GM18505 (cell line): ENCODE data around the gene TBX20.
"Not testable (repeated sequence)": the region's sequence is repeated elsewhere in the genome, so short reads cannot be mapped to it uniquely, and the experiment has no call there.

Source experiments
- ATAC-seq: cut with Tn5 transposase; IDR thresholded peaks from one replicate; pipeline ENCODE4 v1.9.1; 2021; ENCODE audit not compliant: unreplicated experiment
- POLR2A ChIP-seq: IDR thresholded peaks from 4 replicates; pipeline ENCODE4 v1.6.1; 2011; ENCODE audit warnings: borderline replicate concordance; ENCODE audit not compliant: insufficient read depth, insufficient read length; ENCODE audit errors: extremely low read depth

The TBX20 gene

DNA sequence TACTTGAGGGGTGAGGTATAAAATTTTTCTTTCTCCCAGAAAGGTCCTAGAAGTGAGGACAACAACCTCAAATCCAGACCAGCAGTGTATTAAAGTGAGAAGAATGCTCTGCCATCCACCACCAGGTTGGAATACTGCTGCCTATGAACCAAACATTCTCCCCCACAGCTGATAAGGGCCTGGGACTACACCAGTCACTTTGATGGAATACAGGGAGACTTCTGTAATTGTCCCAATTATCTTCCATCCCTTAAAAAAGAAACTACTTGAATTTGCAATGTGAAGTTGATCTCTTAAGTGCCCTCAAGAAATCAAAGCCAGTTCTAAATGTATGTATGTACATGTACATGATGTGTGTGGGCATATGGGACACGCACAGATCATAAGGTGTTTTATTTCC is 3.0 kb downstream of the TBX20 start:
- ATAC-seq: no peak
- no peak for TF ChIP-seq POLR2A

DNA sequence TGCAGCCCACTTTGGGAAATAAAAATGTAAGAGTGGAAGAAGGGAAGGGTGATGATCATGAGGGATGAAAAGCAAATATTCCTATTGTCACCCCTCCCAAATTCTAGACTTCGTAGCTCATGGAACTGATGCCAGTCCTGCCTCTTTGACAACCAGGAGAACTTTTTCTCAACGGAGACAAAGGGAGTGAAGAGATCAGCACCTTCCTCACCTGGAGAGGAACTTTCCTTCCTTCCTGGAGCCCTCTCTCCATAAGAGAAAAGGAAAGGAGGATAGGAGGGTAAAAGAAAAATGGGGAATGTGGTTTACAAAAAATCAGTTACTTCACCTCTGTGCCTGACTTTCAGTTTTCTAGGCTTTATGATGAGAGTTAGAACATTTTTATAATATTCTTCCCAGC is 3.4 kb downstream of the TBX20 start:
- no peak for ATAC-seq
- no peak for TF ChIP-seq POLR2A

DNA sequence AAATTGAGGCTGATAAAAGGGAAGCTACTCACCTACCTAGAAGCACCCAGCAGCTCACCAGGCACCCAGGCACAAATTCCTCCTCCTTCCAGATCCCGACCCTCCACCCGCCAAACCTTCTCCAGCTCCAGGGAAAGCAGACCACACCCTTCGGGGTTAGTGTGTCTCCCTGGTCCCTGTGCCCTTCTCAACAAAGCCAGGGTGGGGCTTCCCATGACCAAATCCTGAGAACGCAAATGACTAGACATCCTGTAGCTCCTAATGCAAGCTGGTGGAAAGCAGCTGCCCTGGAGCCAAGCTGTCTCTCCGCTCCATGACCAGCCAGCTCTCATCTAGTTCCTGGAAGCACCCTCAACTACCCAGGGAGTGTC is 4.4 kb downstream of the TBX20 start:
- ATAC-seq: no peak
- no peak for TF ChIP-seq POLR2A

DNA sequence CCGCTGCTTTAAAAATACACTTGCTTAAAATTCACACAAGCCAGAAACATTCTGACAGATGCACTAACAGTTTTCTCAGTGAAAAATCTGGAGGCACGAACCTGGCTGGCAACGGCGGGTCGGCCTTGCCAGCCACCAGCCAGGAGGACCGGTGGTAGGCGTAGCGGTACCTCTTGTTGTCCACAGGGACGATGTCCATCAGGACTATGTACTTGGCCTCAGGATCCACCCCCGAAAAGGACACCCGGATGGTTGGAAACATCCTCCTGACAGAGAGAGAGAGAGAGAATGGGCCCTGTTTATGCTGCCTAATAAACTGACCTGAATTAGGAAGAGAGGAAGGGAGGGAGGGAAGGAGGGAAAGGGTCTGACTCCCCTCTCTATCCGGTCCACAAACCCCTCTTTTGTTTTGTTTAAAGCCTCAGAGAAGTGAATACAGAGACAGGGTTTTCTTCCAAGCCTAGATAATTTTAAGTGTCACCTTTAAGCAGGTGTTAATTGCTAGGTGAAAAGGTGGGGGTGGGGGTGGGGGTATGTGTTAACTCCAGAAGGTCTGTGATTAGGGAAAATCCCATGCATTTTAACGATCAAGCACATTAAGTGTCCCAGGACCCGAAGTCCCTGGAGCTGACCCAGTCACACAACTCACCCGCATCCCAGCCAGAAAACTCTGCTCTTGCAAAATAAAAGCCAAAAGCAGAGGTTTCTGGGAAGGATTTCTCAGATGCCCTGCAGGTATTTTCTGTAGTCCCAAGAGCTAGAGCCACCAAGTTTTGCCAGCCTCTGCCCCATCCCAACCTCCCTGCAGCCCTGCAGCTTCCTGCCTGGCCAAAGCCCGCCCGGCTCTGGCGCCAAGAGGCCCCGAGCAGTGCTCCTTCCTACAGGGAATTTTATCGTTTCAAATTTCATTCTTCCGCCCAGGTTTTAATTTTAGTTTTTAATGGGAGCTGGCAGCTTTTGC is 5.0 kb downstream of the TBX20 start:
- ATAC-seq: no peak
- TF ChIP-seq POLR2A: no peak

DNA sequence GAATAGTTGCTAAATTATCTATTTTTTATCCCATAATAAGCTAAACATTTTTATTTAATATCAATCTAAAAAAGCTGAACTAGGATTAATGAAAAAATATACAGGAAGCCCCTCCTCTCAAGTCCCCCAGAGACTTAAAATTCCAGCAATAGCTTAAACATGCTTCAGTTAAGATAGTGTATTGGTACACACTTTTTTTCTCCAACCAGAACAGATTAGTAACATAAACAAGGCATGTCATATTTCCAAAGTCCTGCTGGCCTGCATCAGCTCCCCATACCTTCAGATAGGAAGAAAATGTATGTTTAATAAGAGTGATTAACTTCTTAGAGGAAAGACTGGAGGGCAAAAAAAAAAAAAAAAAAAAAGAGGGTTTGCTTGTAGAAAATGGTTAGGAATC is 7.1 kb downstream of the TBX20 start:
- no peak for ATAC-seq
- no peak for TF ChIP-seq POLR2A

DNA sequence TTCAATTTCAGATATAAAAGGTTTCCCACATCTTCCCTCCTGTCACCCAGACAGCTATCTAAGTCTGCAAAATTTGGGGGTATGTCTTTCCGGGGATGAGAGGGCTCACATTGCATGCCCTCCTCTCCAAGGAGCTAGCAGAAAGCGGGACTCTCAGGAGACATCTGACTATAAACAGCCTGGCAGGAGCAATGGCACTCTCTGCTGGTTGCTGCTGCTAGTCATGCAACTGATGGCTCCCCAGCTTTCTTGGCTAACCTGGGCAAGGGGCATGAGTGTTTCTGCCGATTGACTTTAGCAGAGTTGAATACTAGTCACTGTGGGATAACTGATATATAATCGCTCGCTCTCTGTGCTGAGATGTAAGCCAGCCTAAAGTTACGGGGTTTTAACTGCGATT is 12.0 kb downstream of the TBX20 start:
- no peak for TF ChIP-seq POLR2A
- ATAC-seq: no peak

DNA sequence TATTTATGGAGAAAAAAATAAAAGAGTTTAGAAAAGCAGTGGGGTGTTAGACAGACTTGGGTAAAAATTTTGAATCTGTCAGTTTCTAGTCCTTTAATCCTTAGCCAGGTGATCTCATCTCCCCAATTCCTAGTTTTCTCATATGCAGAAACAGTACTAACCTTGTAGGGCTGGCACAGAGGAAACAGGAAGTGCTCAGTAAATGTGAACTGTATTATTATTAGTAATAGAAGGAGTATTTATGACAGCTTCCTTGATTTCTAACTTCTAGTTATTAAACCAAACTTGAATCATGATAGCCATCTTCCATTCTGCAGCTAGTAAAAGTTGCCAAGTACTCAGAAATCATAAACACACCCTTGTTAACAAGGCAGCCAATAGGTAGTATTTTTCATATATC is 12.5 kb downstream of the TBX20 start:
- no peak for ATAC-seq
- no peak for TF ChIP-seq POLR2A

DNA sequence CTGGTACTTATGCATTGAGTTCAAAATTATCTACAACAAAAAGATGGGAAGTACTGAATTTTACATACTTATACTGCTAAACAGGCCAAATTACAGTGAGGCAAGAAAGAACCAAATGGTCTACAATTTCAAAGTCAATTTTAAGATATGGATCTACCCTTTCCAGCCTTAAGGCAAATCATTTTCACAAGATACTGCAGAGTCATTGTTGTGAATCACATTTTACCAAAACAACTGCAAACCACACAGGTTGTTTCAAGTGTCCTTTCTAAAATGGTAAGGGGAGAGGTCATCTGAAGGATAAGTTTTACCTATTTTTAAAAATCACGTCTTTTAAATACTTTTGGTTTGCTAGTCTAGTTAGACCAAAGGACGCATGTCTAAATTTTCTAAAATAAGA is 12.9 kb downstream of the TBX20 start:
- ATAC-seq: not testable (repeated sequence)

DNA sequence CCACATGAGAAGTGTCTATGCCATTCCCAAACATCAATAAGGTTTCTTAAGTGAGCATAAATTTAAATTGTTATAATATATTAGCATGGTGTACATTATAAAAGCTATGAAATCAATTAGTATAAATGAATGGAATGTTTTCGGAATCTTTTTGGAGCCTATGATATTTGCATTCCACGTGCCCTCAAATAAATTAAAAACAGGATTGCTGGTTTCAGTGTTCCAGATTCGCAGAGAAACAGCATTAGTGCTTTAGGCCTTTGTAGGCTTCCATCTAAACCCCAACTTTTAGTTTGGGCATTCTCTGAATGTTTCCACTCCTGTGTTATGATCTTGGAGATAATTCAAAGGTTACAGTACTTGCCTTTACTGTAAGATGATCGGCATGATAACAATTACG is 15.4 kb downstream of the TBX20 start:
- not testable (repeated sequence) for ATAC-seq

DNA sequence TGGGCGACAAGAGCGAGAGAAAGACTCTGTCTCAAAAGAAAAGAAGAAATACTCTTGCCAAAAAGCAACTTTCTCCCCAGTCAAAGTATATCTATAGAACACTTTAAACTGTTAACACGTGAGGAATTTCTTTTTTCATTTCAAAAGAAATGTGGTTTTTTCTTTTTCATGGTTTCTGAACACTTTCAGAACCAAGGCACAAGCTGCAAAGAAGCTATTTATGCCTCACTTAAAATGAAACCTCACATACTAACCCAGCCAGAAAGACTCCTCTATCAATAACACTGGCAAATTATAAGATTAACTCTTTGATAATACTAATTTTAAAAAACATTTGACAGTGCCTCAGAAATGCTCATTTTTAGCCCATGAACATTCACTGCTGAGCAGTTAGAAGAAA is 20.9 kb downstream of the TBX20 start:
- TF ChIP-seq POLR2A: no peak
- ATAC-seq: no peak

DNA sequence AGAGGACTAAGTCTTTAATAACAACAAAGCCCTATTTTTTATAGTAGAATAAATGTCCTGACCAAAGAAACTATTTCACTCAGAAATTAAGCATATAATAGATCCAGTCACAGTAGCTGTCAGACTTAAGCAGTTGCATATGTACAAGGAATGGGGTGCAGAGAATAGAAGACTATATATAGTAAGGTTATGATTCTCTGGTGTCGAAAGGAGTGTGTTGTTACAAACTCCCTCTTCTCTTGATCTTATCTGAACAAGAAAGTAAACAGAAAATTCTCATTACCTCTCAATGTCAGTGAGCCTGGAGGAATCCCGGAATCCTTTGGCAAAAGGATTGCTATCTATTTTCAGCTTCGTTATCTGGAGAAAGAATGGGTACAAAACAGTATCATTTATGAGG is 22.7 kb downstream of the TBX20 start:
- ATAC-seq: not testable (repeated sequence)

DNA sequence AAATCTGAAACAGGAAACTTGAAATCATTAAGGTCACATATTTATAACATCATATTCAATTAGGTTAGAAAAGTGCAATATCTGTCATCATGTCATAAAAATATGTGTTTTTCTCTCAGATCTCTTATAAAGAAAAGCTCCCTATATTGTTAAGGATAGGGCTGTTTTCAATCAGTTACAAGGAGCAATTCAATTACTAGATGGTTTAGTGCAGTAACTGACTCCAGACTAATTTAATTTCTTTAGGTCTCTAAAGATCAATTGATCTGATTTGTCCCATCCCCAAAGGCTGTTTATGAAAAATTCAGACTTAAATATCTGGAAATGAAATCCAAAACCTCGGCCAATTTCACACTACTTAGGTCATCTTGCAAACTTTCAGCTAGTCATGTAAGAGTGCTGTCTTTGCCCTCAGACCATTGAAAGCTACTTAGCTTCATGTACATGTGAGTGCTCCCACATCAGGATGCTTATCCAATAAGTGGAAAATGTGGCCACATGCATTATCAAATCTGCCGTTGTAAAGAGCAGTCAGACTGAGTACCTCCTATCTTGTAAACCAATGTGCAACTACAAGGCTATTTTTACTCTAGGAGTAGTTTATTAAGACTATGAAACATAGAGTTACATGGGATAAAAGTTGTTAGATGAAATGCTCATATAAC is 24.7 kb downstream of the TBX20 start:
- not testable (repeated sequence) for ATAC-seq

DNA sequence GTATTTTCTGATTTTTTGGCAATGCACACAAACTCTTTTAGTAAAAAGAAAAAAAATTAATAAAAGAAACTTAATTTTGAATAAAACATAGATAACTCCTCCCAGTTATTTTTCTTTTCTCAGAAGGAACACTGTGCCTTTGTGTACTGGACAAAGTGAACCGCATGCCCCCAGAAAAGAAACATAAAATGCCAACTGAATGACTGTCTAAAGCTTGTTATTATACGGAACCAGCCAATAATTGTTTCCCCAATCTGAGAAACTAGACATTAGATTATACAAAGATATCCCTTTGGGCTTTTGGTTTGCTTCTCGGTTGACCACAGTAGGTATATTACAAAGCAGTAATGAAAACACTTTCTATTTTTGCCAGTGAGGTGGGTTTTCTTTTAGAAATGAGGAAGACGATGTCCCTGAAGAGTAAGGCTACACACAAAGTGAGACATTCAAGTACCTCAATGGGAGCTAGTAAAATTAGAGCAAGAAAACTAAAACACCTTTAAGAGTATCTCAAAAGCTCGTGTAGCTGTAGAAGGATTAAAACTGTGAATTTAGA is 25.3 kb downstream of the TBX20 start:
- ATAC-seq: not testable (repeated sequence)

DNA sequence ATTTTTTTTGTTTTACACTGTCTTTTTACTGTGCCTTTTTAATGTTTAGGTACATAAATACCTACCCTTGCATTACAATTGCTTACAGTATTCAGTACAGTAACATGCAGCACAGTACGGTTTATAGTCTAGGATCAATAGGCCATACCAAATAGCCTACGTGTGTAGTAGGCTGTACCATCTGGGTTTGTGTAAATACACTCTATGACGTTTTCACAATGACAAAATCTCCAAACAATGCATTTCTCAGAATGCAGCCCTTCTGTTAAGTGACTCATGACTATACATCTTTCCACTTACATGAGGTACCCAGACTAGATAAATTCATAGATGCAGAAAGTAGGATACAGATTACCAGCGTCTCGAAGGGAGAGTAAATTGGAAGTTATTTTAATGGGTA is 26.5 kb downstream of the TBX20 start:
- not testable (repeated sequence) for ATAC-seq

DNA sequence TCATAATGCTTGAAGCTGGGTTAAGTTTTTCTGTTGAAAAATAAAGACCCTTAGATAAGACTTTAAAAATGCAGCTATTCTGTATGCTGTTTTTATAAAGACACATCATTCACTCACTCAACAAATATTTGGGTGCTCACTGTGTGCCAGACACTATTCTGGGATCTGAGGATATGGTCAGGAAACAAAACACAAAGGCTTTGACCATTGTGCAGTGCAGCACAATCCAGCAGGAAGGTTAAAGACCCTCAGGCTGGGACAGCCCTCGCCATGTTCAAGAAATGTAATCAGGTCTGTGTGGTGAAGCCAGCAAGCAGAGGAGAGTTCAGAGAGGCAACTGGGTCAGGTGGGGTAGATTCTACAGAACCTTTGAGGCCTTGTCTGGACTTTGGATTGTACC is 31.5 kb downstream of the TBX20 start:
- ATAC-seq: not testable (repeated sequence)

DNA sequence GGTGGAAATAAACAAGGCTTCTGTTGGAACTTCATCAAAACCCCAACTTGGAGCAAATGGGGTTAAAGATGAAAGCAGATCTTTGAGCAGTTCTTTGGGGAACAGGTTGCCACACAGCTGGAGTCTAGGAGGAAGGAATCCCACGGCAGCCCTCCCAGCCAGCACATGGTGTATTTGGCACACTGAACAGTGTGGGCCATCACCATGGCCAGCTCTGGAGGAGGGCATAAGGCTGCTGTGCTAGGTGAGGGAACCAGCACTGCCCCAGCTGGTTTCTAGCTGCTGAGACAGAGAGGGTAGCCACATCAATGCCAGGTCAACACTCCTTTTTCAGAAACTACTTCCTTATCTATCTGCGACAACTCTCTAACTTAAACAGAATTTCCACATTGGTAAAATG is 33.7 kb downstream of the TBX20 start:
- ATAC-seq: not testable (repeated sequence)

DNA sequence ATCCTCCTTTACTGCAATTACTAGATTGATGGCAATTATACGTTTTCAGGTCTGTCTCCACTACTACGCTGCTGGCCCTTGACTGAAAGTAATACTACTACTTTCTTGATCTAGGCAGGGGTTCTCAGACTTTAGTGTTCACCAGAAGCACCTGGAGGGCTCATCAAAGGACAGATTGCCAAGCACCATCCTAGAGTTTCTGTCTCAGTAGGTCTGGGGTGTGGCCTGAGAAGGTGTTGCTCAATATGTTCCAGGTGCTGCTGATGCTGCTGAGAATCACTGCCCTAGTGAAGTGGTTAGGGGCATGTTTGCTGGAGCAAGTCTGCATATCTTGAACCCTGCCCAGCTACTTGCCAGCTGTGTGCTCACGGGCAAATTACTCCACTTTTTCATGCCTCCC is 37.9 kb downstream of the TBX20 start:
- not testable (repeated sequence) for ATAC-seq

DNA sequence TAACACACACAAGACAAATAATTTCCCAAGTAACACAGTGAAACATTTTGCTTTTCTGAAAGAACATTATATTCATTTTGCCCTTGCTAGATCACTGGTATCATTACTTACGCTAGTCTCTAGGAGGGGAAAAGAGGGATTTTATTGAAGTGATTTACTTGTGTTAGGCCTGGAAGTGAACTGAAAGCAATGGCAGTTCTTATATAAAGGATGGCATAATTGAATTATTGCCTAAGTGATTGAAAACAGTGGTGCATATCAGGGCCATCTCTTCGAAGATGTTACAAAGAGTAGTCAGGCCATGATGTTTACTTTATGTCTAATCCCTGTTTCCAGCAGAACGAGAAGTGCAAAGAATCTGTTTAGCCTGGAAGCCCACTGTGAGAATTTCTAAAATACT is 38.8 kb downstream of the TBX20 start:
- ATAC-seq: not testable (repeated sequence)

DNA sequence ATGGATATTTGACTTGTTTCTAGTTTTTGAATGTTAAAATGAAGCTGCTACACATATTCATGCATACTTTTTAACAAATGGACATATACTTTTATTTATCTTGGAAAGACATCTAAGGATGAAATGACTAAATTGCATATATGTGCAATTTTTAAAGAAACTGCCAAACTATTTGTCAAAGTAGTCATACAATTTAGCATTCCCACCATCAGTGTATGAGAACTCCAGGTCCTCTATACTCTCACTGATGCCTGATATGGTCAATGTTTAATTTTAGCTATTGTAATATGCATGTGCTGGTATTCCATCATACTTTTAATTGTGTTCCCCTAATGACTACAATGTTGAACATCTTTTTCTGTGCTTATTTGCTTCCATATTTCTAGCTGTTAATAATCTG is 47.0 kb downstream of the TBX20 start:
- not testable (repeated sequence) for ATAC-seq

DNA sequence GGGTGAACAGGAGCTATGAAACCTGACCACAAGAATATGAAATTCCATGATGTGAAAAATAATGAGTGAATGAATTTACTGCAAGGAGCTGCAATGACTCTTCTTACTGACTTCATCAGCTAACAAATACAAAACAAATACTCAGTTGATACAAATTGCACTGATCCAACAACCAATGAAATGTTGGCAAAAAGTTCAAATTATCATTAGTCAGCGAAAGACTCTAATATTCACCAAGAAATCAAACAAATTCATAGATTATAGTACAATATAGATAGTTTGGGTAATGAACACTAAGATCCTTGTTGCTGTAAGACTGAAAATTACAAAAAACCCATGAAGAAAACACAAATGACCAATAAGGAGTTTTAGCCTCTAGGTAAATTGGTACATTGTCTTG is 49.0 kb downstream of the TBX20 start:
- ATAC-seq: not testable (repeated sequence)
